Thoracic aorta (tissue), 2 donors: ENCODE data around the gene DNAH10. TPM values are rescaled to one million over a fixed set of nuclear protein-coding genes. Genes with fewer than 3 reads are reported as not detected.

ENCODE experiments used
- ATAC-seq: fragments of 150-250 bp; one replicate; pipeline ENCODE4 v1.8.0; 2017; ENCODE audit warnings: low read depth; ENCODE audit not compliant: insufficient number of reproducible peaks, low FRiP score
- DNase-seq: peaks from one replicate; pipeline ENCODE4 v3.0.0-alpha.2; 2020; ENCODE audit warnings: low spot score
- H3K27ac ChIP-seq, 2 donors: fragments of 200-600 bp; sonication (generic); 1 replicate in 1 of 2; 2 replicates in 1 of 2; pipeline ENCODE4 v1.5.1; 2016; ENCODE audit warnings: mild to moderate bottlenecking in 2 of 2, moderate library complexity in 2 of 2
- H3K27me3 ChIP-seq: fragments of 200-600 bp; sonication (generic); replicated peaks from 2 replicates; pipeline ENCODE4 v1.6.0; 2016; ENCODE audit warnings: mild to moderate bottlenecking; ENCODE audit not compliant: insufficient read depth
- H3K36me3 ChIP-seq: fragments of 200-600 bp; sonication (generic); one replicate; pipeline ENCODE4 v1.5.1; 2016
- H3K4me1 ChIP-seq, 2 donors: fragments of 200-600 bp; sonication (generic); 1 replicate in 1 of 2; 2 replicates in 1 of 2; pipeline versions ENCODE4 v1.5.1 to v1.6.0; 2016; ENCODE audit warnings: low read depth in 2 of 2, mild to moderate bottlenecking in 1 of 2; ENCODE audit not compliant: control insufficient read depth in 1 of 2
- H3K4me3 ChIP-seq: fragments of 200-600 bp; sonication (generic); 2 replicates; pipeline ENCODE4 v1.5.1; 2016; ENCODE audit warnings: mild to moderate bottlenecking
- H3K9me3 ChIP-seq: fragments of 200-600 bp; sonication (generic); 2 replicates; pipeline ENCODE4 v1.5.1; 2016
- total RNA-seq, 2 donors: library from RNA; depleted of rRNA; stranded (reverse); fragments of >200 nt; gene quantifications; one replicate each; pipeline versions ENCODE4 v1.1.0 to v1.2.3, GENCODE V29; 2016
- TF ChIP-seq, protein P1 (sequence below): fragments of 200-600 bp; sonication (generic); IDR thresholded peaks from one replicate; pipeline ENCODE4 v1.5.1; 2019; ENCODE audit warnings: antibody characterized with exemption

Gene DNAH10
- total RNA-seq, 2 donors from 2014 or later, result under 0.01 to 0.14 TPM

DNA sequence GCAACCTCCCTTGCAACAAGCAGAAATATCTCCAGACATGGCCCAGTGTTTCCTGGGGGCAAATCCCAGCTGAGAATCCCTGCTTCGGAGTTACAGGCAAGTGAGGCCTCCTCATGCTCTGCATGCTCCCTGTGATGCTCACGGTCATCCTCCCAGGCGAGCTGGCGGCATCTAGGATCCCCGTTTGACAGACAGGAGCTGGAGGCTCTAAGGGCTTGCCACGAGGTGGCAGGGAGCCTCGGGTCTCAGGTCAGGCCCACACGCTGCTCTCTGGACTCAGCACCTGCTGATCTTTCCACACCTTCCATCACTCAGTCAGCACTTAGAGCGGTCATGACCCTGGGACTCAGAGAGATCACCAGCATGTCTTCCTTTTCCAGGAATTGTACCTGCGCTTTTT lies 130.8 kb downstream of the DNAH10 start:
- ATAC-seq (no peak), DNase-seq (no peak)
- Histone ChIP-seq H3K9me3 (no peaks in the 10 kb centered on the region), H3K36me3 (no peaks in the 10 kb centered on the region), H3K4me1 (no peaks in the 10 kb centered on the region), H3K27ac (no peak overlapping the region), H3K4me3 (no peak overlapping the region), H3K27me3 (no peaks in the 10 kb centered on the region)
- TF ChIP-seq, protein P1, sequence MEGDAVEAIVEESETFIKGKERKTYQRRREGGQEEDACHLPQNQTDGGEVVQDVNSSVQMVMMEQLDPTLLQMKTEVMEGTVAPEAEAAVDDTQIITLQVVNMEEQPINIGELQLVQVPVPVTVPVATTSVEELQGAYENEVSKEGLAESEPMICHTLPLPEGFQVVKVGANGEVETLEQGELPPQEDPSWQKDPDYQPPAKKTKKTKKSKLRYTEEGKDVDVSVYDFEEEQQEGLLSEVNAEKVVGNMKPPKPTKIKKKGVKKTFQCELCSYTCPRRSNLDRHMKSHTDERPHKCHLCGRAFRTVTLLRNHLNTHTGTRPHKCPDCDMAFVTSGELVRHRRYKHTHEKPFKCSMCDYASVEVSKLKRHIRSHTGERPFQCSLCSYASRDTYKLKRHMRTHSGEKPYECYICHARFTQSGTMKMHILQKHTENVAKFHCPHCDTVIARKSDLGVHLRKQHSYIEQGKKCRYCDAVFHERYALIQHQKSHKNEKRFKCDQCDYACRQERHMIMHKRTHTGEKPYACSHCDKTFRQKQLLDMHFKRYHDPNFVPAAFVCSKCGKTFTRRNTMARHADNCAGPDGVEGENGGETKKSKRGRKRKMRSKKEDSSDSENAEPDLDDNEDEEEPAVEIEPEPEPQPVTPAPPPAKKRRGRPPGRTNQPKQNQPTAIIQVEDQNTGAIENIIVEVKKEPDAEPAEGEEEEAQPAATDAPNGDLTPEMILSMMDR, result no peak

DNA sequence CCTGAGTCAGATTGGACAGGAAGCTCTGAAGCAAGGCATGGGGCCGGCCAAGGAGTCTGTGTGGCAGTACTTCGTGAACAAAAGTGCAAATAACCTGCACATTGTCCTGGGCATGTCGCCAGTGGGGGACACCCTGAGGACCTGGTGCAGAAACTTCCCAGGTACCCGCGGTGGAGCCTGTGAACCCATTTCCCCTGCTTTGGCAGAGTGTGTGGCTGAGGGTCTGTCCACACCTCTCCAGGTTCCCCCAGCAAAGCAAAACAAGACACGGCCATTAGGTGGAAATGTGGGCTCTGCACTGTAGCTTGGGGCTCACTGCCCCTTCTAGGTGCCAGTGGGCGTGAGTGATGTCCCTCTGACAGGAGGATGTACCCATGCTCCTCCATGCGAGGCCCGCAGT lies 131.2 kb downstream of the DNAH10 start:
- ATAC-seq (no peak), DNase-seq (no peak)
- Histone ChIP-seq H3K4me3 (no peak overlapping the region), H3K36me3 (no peaks in the 10 kb centered on the region), H3K27me3 (no peaks in the 10 kb centered on the region), H3K4me1 (no peaks in the 10 kb centered on the region), H3K9me3 (no peaks in the 10 kb centered on the region), H3K27ac (no peak overlapping the region)
- TF ChIP-seq, protein P1, result no peak

DNA sequence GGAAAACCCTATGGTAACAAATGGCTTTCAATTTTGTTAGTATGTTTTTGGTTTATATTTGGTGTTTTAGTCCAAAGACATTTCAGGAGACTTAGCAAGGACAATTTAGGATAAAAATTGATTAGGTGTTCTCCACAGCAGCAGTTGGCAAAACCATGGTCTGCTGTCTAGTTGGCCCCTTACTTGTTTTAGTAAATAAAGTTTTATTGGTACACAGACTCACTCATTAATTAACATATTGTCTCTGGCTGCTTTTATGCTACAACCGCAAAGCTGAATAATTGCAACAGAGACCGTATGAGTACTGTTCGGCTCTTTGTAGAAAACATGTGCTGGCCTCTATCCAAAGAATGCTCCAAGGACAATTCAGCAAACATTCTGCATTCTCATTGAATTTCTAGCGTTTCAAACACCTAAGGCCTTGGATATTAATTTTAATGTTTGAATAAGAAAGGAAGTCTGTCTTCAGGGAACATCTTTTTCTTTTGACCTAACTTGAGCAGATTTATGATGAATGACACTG lies 132.8 kb downstream of the DNAH10 start:
- ATAC-seq (no peak), DNase-seq (no peak)
- TF ChIP-seq, protein P1, result no peak

DNA sequence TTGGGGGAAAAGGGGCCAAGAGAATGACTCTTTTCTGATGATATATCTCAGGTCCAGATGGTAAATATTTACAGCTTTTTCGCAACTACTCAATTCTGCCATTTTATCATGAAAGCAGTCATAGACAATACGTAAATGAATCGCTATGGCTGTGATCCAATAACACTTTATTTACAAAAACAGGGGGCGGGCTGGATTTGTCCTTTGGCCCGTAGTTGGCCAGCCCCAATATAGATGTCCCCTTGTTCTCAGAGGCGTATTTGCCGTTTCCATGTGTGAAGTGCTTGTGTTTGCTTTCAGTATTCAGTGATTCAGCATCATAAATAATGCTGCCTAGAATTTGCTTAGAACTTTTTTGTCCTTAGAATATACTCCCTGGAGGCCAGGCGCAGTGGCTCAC lies 133.3 kb downstream of the DNAH10 start:
- DNase-seq, result no peak
- ATAC-seq, result no peak
- Histone ChIP-seq H3K36me3 (no peaks in the 10 kb centered on the region), H3K27me3 (no peaks in the 10 kb centered on the region), H3K9me3 (no peaks in the 10 kb centered on the region), H3K27ac (no peak overlapping the region), H3K4me1 (no peaks in the 10 kb centered on the region), H3K4me3 (no peak overlapping the region)
- TF ChIP-seq, protein P1, result no peak

More for the DNA sequence above, 132.8 kb downstream of the DNAH10 start:
- H3K27ac ChIP-seq, result no peak overlapping the region
- H3K9me3 ChIP-seq, result no peaks in the 10 kb centered on the region
- no peaks in the 10 kb centered on the region for H3K4me1 ChIP-seq
- H3K36me3 ChIP-seq, result no peaks in the 10 kb centered on the region
- H3K27me3 ChIP-seq, result no peaks in the 10 kb centered on the region
- H3K4me3 ChIP-seq, result no peak overlapping the region

DNA sequence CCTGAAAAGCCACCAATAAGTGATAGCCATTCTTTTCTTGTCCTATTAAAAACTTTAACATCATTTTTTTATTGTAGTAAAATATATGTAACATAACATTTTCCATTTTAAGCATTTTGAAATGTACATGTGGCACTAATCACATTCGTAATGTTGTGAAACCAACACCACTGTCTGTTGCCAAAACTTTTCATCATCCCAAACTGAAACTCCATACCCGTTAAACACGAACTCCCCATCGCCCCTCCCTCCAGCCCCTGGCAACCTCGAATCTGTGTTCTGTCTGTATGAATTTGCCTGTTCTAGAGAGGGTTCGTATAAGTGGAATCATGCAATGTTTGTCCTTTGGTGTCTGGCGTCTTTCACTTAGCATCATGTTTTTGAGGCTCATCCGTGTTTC lies 134.7 kb downstream of the DNAH10 start:
- ATAC-seq (no peak), DNase-seq (no peak)

More for the DNA sequence above, 134.7 kb downstream of the DNAH10 start:
- no peak overlapping the region for H3K4me3 ChIP-seq
- TF ChIP-seq, protein P1, result no peak
- no peaks in the 10 kb centered on the region for H3K9me3 ChIP-seq
- H3K27me3 ChIP-seq, result no peaks in the 10 kb centered on the region
- no peaks in the 10 kb centered on the region for H3K36me3 ChIP-seq
- no peak overlapping the region for H3K27ac ChIP-seq
- no peaks in the 10 kb centered on the region for H3K4me1 ChIP-seq
